IMR-90 (cell line): ENCODE results near the gene FASTKD1. TPM values are rescaled to one million over a fixed set of nuclear protein-coding genes. Genes with fewer than 3 reads are reported as not detected.

Experiments used
- ATAC-seq: fragments of 200-7000 bp; cut with Tn5 transposase; 2 replicates; pipeline ENCODE4 v1.9.1; 2020; ENCODE audit warnings: low read depth, mild to moderate bottlenecking, moderate library complexity
- BruUV-seq: library from RNA; stranded (reverse); fragments of 400-500 nt; replicated peaks from 2 replicates; lab custom pipeline; 2021; lab: Mats Ljungman, UMichigan
- CTCF ChIA-PET: fragments of 300-600 bp; formaldehyde crosslinking; extraction: SDS; loops from one replicate; lab custom pipeline; 2021; ENCODE audit warnings: antibody characterized with exemption; lab: Yijun Ruan, JAX
- POLR2A ChIA-PET: fragments of 300-600 bp; sonication (Branson Sonifier 250); formaldehyde crosslinking; loops from one replicate; lab custom pipeline; 2022; ENCODE audit warnings: antibody characterized with exemption; ENCODE audit not compliant: unreplicated experiment; lab: Charles Lee
- DNase-seq: peaks from one replicate; pipeline ENCODE4 v3.0.0; 2013
- H2AFZ ChIP-seq: replicated peaks from 2 replicates; pipeline ENCODE3; 2013; ENCODE audit warnings: low read length, mild to moderate bottlenecking; ENCODE audit not compliant: poor library complexity
- H2AK5ac ChIP-seq: 2 replicates; pipeline ENCODE4 v1.6.1; 2013; ENCODE audit warnings: low read depth, low read length, inconsistent platforms
- H2AK9ac ChIP-seq: replicated peaks from 2 replicates; pipeline ENCODE3; 2013; ENCODE audit warnings: mild to moderate bottlenecking, low read depth, low read length, moderate library complexity; ENCODE audit not compliant: poor library complexity
- H2BK120ac ChIP-seq: 2 replicates; pipeline ENCODE4 v1.6.1; 2013; ENCODE audit warnings: low read depth, low read length, inconsistent platforms
- H2BK15ac ChIP-seq: 3 replicates; pipeline ENCODE4 v1.6.1; 2013; ENCODE audit warnings: low read depth, low read length, inconsistent platforms
- H2BK20ac ChIP-seq: 2 replicates; pipeline ENCODE4 v1.6.1; 2013; ENCODE audit warnings: low read depth, mild to moderate bottlenecking, inconsistent platforms, low read length, moderate library complexity
- H2BK5ac ChIP-seq: 2 replicates; pipeline ENCODE4 v1.6.1; 2013; ENCODE audit warnings: mild to moderate bottlenecking, low read depth, low read length, inconsistent platforms; ENCODE audit not compliant: poor library complexity, severe bottlenecking
- H3K14ac ChIP-seq: replicated peaks from 2 replicates; pipeline ENCODE4 v1.6.1; 2013; ENCODE audit warnings: low read depth, low read length, inconsistent platforms
- H3K18ac ChIP-seq: 2 replicates; pipeline ENCODE4 v1.6.1; 2013; ENCODE audit warnings: low read depth, low read length, control low read depth
- H3K23ac ChIP-seq: 2 replicates; pipeline ENCODE4 v1.6.1; 2013; ENCODE audit warnings: low read depth, low read length, inconsistent platforms
- H3K27ac ChIP-seq: 2 replicates; pipeline ENCODE4 v1.5.1; 2013; ENCODE audit warnings: mild to moderate bottlenecking, control low read depth, low read length; ENCODE audit not compliant: insufficient read depth
- H3K27me3 ChIP-seq: 2 replicates; pipeline ENCODE4 v1.6.1; 2013; ENCODE audit warnings: low read length; ENCODE audit not compliant: control insufficient read depth, insufficient read depth
- H3K36me3 ChIP-seq: 2 replicates; pipeline ENCODE4 v1.6.1; 2013; ENCODE audit warnings: low read length, mixed read lengths; ENCODE audit not compliant: control insufficient read depth, insufficient read depth
- H3K4ac ChIP-seq: 2 replicates; pipeline ENCODE4 v1.6.1; 2013; ENCODE audit warnings: low read depth, low read length, inconsistent platforms
- H3K4me1 ChIP-seq: 2 replicates; pipeline ENCODE4 v1.6.1; 2013; ENCODE audit warnings: low read length, mixed read lengths; ENCODE audit not compliant: control insufficient read depth, insufficient read depth
- H3K4me2 ChIP-seq: 2 replicates; pipeline ENCODE4 v1.6.1; 2013; ENCODE audit warnings: low read depth, mild to moderate bottlenecking, control low read depth, low read length, moderate library complexity
- H3K4me3 ChIP-seq: 2 replicates; pipeline ENCODE4 v1.5.1; 2013; ENCODE audit warnings: low read depth, mild to moderate bottlenecking, control low read depth, low read length, moderate library complexity; ENCODE audit not compliant: insufficient read depth
- H3K56ac ChIP-seq: 2 replicates; pipeline ENCODE4 v1.6.1; 2013; ENCODE audit warnings: low read length, inconsistent platforms; ENCODE audit not compliant: insufficient read depth; ENCODE audit errors: extremely low read depth
- H3K79me1 ChIP-seq, 2 experiments: 2 replicates each; pipeline ENCODE4 v1.6.1; 2013; ENCODE audit warnings: low read length in 2 of 2, inconsistent platforms in 1 of 2, low read depth in 1 of 2
- H3K9ac ChIP-seq: 2 replicates; pipeline ENCODE4 v1.6.1; 2013; ENCODE audit warnings: low read depth, low read length, control low read depth
- H3K9me1 ChIP-seq: 2 replicates; pipeline ENCODE4 v1.6.1; 2013; ENCODE audit warnings: low read length, inconsistent platforms; ENCODE audit not compliant: insufficient read depth
- H3K9me3 ChIP-seq: 2 replicates; pipeline ENCODE4 v1.6.1; 2013; ENCODE audit warnings: low read length; ENCODE audit not compliant: control insufficient read depth, insufficient read depth
- H4K20me1 ChIP-seq: 2 replicates; pipeline ENCODE4 v1.6.1; 2013; ENCODE audit warnings: low read length, inconsistent platforms; ENCODE audit not compliant: insufficient read depth
- H4K5ac ChIP-seq: 2 replicates; pipeline ENCODE4 v1.6.1; 2013; ENCODE audit warnings: mild to moderate bottlenecking, low read depth, low read length, control low read depth
- H4K8ac ChIP-seq, 2 experiments: 2 replicates each; pipeline ENCODE4 v1.6.1; 2013; ENCODE audit warnings: low read depth in 2 of 2, low read length in 2 of 2, control low read depth in 1 of 2, inconsistent platforms in 1 of 2
- H4K91ac ChIP-seq: 2 replicates; pipeline ENCODE4 v1.6.1; 2013; ENCODE audit warnings: low read depth, low read length, inconsistent platforms; ENCODE audit not compliant: insufficient read depth
- BHLHE40 ChIP-seq: fragments of 150-350 bp; IDR thresholded peaks from 2 replicates; pipeline ENCODE4 v1.6.1; 2016; ENCODE audit warnings: mild to moderate bottlenecking, low read depth, low read length
- CEBPB ChIP-seq: IDR thresholded peaks from 2 replicates; pipeline ENCODE4 v1.6.1; 2012; ENCODE audit warnings: low read depth, low read length, improper control_type of control experiment
- CHD1 ChIP-seq: IDR thresholded peaks from 2 replicates; pipeline ENCODE4 v1.6.1; 2012; ENCODE audit warnings: low read depth, low read length, improper control_type of control experiment
- CTCF ChIP-seq: conservative IDR thresholded peaks from 2 replicates; pipeline ENCODE4 v1.5.1; 2012; ENCODE audit warnings: mild to moderate bottlenecking, low read depth, low read length, improper control_type of control experiment
- ELK1 ChIP-seq: fragments of 150-350 bp; IDR thresholded peaks from 2 replicates; pipeline ENCODE4 v1.6.1; 2016; ENCODE audit warnings: low read depth, mild to moderate bottlenecking, low read length, moderate library complexity, borderline replicate concordance
- FOS ChIP-seq: fragments of 150-350 bp; IDR thresholded peaks from 2 replicates; pipeline ENCODE4 v1.6.1; 2016; ENCODE audit warnings: low read depth, low read length
- MAFK ChIP-seq: IDR thresholded peaks from 2 replicates; pipeline ENCODE4 v1.6.1; 2012; ENCODE audit warnings: low read depth, low read length, improper control_type of control experiment
- MAZ ChIP-seq: IDR thresholded peaks from 2 replicates; pipeline ENCODE4 v1.6.1; 2012; ENCODE audit warnings: low read depth, mild to moderate bottlenecking, low read length, improper control_type of control experiment, moderate library complexity, borderline replicate concordance
- MXI1 ChIP-seq: IDR thresholded peaks from 2 replicates; pipeline ENCODE4 v1.6.1; 2012; ENCODE audit warnings: low read depth, mild to moderate bottlenecking, low read length, moderate library complexity, borderline replicate concordance
- NFE2L2 ChIP-seq: fragments of 150-350 bp; IDR thresholded peaks from 2 replicates; pipeline ENCODE4 v1.6.1; 2016; ENCODE audit warnings: low read depth, mild to moderate bottlenecking, low read length
- POLR2A ChIP-seq: IDR thresholded peaks from 2 replicates; pipeline ENCODE4 v1.6.1; 2012; ENCODE audit warnings: mild to moderate bottlenecking, low read depth, low read length
- RAD21 ChIP-seq: IDR thresholded peaks from 2 replicates; pipeline ENCODE4 v1.6.1; 2012; ENCODE audit warnings: low read length, improper control_type of control experiment
- RCOR1 ChIP-seq: IDR thresholded peaks from 2 replicates; pipeline ENCODE4 v1.6.1; 2012; ENCODE audit warnings: mild to moderate bottlenecking, low read length, improper control_type of control experiment; ENCODE audit not compliant: insufficient replicate concordance
- RFX5 ChIP-seq: IDR thresholded peaks from 2 replicates; pipeline ENCODE4 v1.8.0; 2012; ENCODE audit warnings: low read depth, mild to moderate bottlenecking, low read length, moderate library complexity
- SMC3 ChIP-seq: fragments of 150-350 bp; IDR thresholded peaks from 2 replicates; pipeline ENCODE4 v1.6.1; 2016; ENCODE audit warnings: low read depth, mild to moderate bottlenecking, antibody characterized with exemption, low read length, moderate library complexity
- whole genome bisulfite sequencing, 2 experiments: methylation state at CpG; one replicate each; pipeline versions ENCODE4 v1.1.5 to v1.1.7; 2013; ENCODE audit warnings: missing lambda C conversion rate in 2 of 2; ENCODE audit not compliant: insufficient read length in 1 of 2; ENCODE audit errors: extremely low coverage in 2 of 2; 5-methylcytosine and 5-hydroxymethylcytosine counted together
- dilution Hi-C: fragments of 300-500 bp; cut with HindIII; formaldehyde crosslinking; loops from one replicate; pipeline ENCODE4 v1.14.3; 2018; ENCODE audit warnings: low sequenced_read_pairs; ENCODE audit not compliant: unreplicated experiment
- in situ Hi-C: fragments of 300-500 bp; cut with MboI; formaldehyde crosslinking; loops from 3 replicates; pipeline ENCODE4 v1.14.3; 2019; ENCODE audit warnings: low sequenced_read_pairs, inconsistent platforms, mixed read lengths
- intact Hi-C: fragments of 100-400 bp; cut with micrococcal nuclease; formaldehyde crosslinking; loops from 2 replicates; pipeline ENCODE4 v1.10.0; 2022
- polyA plus RNA-seq, 3 experiments: library from polyadenylated mRNA; depleted of rRNA; stranded (reverse); fragments of >200 nt; gene quantifications; 2 replicates each; pipeline ENCODE4 v1.2.3, GENCODE V29; 2012; ENCODE audit warnings: low replicate concordance in 1 of 3
- total RNA-seq: library from RNA; depleted of rRNA; stranded (reverse); fragments of >200 nt; gene quantifications from 2 replicates; pipeline ENCODE4 v1.2.3, GENCODE V29; 2012

Gene FASTKD1
- total and polyA plus RNA-seq, 2 of the 4 experiments (the other 2 are of a cell fraction) = 11.4 to 11.5 TPM

- DNase-seq = no peak
- no peak overlapping the region for H3K18ac ChIP-seq
- 0 out of 2 replicates have a peak, but pooled peaks cover 3% of the 10 kb centered on the region for H3K9me1 ChIP-seq
- intact Hi-C loops (no loop called here), dilution Hi-C loops (no loop called here), in situ Hi-C loops (no loop called here)
- H3K4ac ChIP-seq = no peak overlapping the region
- H3K14ac ChIP-seq = no peak overlapping the region
- H2AFZ ChIP-seq = no peak overlapping the region
- ATAC-seq = no peak
- no peak overlapping the region for H3K4me3 ChIP-seq
- TF ChIP-seq RFX5 (no peak), ELK1 (no peak), SMC3 (no peak), CTCF (no peak), MAZ (no peak), CHD1 (no peak), RCOR1 (no peak), NFE2L2 (no peak), RAD21 (no peak), MXI1 (no peak), FOS (no peak), BHLHE40 (no peak), MAFK (no peak), POLR2A (no peak), CEBPB (no peak)
- peaks cover 3 to 28% of the 10 kb centered on the region in 2 experiments for H3K79me1 ChIP-seq
- no peak overlapping the region for H4K8ac ChIP-seq
- no peak overlapping the region for H3K9ac ChIP-seq
- no peak overlapping the region for H3K4me2 ChIP-seq
- CTCF ChIA-PET = no interaction called here
- H3K27me3 ChIP-seq = no peaks in the 10 kb centered on the region
- no peak overlapping the region for H2BK15ac ChIP-seq
- H3K9me3 ChIP-seq = no peaks in the 10 kb centered on the region
- no peak overlapping the region for H2BK5ac ChIP-seq
- H4K91ac ChIP-seq = no peak overlapping the region
- no peak overlapping the region for H2AK9ac ChIP-seq
- no peak overlapping the region for H2BK120ac ChIP-seq
- H2AK5ac ChIP-seq = no peak overlapping the region
- H3K23ac ChIP-seq = no peak overlapping the region
- WGBS, 2 experiments = no CpG with 5 or more reads among the region's 2 CpGs
- H3K27ac ChIP-seq = no peak overlapping the region
- H4K20me1 ChIP-seq = peaks cover 27% of the 10 kb centered on the region
- H3K36me3 ChIP-seq = no peaks in the 10 kb centered on the region
- no peak overlapping the region for H2BK20ac ChIP-seq
- H4K5ac ChIP-seq = no peak overlapping the region
- H3K4me1 ChIP-seq = no peaks in the 10 kb centered on the region
- H3K56ac ChIP-seq = no peak overlapping the region
- POLR2A ChIA-PET = no interaction called here
- BruUV-seq = no TSS peak
Measured at GRCh38 chr2:169598982-169599381, 25.3 kb upstream of the FASTKD1 start.
